Activated CD8-positive, alpha-beta memory T cell treated with anti-CD3 and anti-CD28 coated beads for 36 hours (primary cell): ENCODE measurements around the gene ADARB1. TPM values are rescaled to one million over a fixed set of nuclear protein-coding genes. Genes with fewer than 3 reads are reported as not detected.

Source experiments
- CTCF ChIA-PET: fragments of 350-600 bp; sonication (Branson Sonifier 250); formaldehyde crosslinking; loops from one replicate; lab custom pipeline; 2021; ENCODE audit warnings: antibody characterized with exemption; lab: Charles Lee
- POLR2A ChIA-PET: fragments of 350-600 bp; sonication (Branson Sonifier 250); formaldehyde crosslinking; loops from one replicate; lab custom pipeline; 2021; ENCODE audit warnings: antibody characterized with exemption; lab: Charles Lee
- total RNA-seq, 2 experiments: library from RNA; stranded (reverse); gene quantifications; one replicate each; pipeline ENCODE4 v1.2.3, GENCODE V29; 2021

The ADARB1 gene
- total RNA-seq, 2 experiments from 2014 or later = 34.9 to 35.4 TPM

DNA sequence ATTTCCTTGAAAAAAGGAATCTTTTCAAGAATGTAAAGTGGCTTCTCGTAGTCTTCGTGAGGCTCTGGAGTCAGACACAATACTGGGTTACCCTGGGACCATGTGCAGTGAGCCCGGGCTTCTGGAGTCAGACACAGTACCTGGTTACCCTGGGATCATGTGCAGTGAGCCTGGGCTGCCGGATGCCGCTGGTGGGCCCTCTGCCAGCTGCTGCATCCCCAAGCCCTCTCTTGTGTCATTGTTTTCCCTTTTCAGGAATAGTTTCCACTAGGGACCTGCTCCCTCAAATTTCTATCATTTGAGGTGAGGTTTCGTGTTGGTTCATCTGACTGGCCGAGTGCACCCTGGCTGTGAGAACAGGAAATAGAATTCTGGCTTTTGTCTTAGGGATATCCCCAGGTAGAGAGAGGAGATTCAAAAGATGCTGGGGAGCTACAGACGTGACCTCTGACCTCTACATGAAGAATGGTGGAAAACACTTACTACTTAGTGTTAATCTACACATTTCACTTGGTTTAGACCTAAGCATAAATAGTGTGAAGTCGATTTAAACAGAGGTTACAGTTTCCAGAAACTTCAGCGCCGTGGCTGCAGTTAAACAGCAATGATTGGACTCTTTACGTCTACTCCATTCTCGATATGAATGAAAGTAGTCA, 10.6 kb downstream of the ADARB1 start:
- CTCF ChIA-PET = no interaction called here
- POLR2A ChIA-PET = no interaction called here

DNA sequence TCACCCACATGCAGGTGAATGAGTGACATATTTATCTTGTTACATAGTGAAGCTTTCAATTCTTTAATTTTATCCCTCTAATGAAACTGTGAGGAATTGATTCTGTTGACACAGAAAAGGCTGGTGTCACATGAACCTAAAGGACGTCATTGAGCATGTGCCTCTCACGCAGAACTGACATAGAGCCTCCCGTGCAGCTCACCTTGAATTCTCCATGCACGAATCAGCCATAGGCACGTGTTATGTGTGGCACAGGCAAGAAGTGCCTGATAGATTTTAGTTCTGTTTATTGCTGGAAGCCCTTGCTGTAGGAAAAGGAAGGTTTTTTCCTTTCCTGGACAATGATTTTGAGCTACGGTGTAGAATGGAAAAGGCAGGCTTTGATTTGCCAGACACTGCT, 11.3 kb downstream of the ADARB1 start:
- CTCF ChIA-PET = interaction anchor here (0.8 to 2.1 kb wide), 4 partner anchors 15 to 136 kb away, joined by 3 to 8 read pairs (median 6); no protein-coding TSS in a partner anchor
- POLR2A ChIA-PET = no interaction called here

DNA sequence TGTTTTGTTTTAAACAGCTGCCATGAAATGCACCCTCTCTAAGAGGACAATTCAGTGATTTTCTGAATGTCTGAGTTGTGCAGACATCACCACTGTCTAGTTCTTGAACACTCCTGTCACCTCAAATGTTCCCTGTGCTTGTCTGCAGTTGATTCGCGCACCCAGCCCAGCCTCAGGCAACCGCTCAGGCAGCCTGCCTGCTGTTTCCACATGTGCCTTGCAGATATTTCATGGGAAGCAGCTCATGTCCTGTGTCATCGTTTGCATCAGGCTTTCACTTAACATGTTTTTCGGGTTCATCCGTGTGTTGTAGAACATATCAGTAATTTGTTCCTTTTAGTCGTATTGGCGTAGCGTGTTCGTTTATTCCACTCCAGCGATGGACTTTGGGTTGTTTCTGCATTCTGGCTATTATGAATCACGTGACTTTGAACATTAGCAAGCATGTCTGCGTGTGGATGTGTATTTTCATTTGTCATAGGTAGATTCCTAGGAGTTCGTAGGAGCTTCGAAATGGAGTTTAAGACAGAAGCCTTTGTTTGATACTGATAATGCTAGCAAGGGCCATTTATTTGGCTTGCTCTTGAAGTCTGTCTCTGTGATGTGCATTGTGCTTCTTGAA, 12.1 kb downstream of the ADARB1 start:
- ChIA-PET POLR2A (interaction anchor here (0.6 kb wide), 1 partner anchor 12 kb away, joined by 6 read pairs; the partner anchor contains the start of gene ADARB1), CTCF (interaction anchor here (0.8 to 2.1 kb wide), 4 partner anchors 15 to 136 kb away, joined by 3 to 8 read pairs (median 6); no protein-coding TSS in a partner anchor)

DNA sequence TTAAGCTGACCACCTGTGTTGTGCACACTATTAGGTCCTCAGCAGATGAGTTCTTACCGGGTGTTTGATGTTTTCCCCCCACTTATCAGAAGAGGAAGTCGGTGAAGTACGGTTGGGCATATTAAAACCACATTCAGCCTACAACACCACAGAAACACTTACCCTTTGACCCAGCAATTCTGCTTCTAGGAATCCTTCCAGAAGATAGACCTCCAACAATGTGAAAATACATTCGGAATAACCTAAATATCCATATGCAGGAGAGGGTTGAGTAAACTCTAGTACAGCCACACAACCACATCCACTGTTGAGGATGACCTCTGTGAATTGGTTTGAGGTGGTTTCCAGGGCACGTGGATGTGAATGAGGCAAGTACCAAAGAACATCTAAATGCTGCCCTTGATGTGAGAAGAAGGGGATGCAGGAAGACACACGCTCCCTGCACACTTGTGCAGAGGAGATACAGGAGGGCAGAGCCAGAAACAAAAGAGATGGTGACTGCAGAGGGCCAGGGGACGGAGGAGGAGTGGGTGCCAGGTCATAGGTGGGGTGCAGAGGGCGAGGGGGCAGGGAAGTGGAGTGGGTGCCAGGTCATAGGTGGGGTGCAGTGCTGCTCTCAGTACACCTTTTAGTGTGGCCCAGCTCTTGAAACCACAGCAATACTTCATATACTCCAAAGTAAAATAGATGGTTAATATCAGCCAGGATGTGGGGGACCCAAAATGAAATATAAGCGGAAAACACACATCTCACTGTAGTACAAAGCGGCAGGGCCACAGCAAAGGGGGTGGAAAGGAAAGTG, 12.8 kb downstream of the ADARB1 start:
- ChIA-PET CTCF (interaction anchor here (1.2 to 2.1 kb wide), 3 partner anchors 14 to 51 kb away, joined by 3 to 8 read pairs (median 8); no protein-coding TSS in a partner anchor), POLR2A (no interaction called here)

DNA sequence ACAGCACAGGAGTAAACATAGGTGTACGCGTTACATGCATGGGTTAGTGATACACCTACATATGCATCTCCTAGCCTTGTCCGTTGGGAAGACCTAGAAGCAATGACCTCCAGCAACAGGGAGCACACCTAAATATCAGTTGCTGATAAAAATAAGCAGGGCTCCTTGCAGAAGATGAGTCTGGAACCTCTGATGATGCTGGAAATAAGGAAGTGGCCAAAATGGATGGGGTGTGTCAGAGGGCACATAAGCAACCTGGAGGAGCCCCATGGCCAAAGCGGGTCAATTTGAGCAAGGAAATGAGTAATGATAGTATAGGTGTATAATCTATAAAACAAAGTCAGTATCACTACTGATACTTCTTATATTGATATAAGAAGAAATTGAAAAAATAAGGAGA, 13.7 kb downstream of the ADARB1 start:
- ChIA-PET CTCF (no interaction called here), POLR2A (no interaction called here)

DNA sequence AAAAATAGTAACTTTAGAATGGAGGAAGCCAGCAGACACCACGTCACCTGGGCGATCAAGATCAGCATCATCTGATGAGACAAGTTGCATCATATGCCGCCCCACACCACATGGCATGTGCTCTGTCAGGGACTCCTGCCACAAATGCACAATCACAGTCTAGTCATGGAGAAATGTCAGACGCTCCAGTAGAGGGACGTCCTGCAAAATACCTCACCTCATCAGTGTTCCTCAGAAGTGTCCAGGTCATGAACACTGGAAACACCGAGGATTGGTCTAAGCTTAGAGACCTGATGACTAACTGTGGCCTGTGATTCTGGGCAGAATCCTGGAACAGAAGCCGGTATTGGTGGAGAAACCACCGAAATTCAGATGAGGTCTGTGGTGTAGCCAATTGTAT, 14.3 kb downstream of the ADARB1 start:
- CTCF ChIA-PET = interaction anchor here (1.2 kb wide), 1 partner anchor 50 kb away, joined by 4 read pairs; no protein-coding TSS in a partner anchor
- POLR2A ChIA-PET = no interaction called here

DNA sequence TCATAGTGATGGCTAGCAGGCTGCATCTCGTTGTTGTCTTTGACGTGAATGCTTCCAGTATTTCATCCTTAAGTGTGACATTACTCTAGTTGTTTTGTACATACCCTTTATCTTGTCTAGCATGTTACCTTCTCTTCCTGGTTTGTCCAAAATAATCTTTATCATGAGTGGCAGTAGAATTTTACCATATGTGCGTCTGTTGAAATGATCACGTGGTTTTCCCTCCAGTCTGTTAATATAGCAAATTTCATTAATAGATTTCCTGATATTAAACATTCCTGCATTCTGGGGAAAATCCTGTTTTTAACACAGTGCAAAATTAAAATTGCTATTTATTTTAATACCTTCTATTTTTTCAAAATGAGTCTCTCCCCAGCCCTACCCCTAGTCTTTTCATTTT, 15.6 kb downstream of the ADARB1 start:
- ChIA-PET CTCF (no interaction called here), POLR2A (no interaction called here)

DNA sequence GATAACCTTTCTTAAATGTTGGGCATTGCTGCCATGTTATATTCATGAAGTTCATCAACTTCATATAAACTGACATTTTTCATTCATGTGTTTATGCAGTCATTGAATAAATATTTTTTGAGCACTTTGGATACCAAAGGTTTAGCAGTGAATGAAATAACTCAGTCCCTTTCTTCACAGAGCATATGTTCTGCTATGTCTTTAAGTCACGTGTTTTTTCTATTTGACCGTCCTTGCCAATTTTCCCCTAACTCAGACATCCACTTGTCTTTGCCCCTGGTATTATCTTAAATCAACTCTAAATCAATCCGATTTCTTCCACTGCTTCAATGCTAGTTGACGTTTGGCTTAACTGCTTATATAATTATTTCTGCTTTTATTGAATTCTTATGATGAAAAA, 16.6 kb downstream of the ADARB1 start:
- ChIA-PET CTCF (interaction anchor here (1.0 kb wide), 1 partner anchor 14 kb away, joined by 4 read pairs; no protein-coding TSS in a partner anchor), POLR2A (interaction anchor here (1.4 kb wide), 1 partner anchor 11 kb away, joined by 3 read pairs; no protein-coding TSS in a partner anchor)

DNA sequence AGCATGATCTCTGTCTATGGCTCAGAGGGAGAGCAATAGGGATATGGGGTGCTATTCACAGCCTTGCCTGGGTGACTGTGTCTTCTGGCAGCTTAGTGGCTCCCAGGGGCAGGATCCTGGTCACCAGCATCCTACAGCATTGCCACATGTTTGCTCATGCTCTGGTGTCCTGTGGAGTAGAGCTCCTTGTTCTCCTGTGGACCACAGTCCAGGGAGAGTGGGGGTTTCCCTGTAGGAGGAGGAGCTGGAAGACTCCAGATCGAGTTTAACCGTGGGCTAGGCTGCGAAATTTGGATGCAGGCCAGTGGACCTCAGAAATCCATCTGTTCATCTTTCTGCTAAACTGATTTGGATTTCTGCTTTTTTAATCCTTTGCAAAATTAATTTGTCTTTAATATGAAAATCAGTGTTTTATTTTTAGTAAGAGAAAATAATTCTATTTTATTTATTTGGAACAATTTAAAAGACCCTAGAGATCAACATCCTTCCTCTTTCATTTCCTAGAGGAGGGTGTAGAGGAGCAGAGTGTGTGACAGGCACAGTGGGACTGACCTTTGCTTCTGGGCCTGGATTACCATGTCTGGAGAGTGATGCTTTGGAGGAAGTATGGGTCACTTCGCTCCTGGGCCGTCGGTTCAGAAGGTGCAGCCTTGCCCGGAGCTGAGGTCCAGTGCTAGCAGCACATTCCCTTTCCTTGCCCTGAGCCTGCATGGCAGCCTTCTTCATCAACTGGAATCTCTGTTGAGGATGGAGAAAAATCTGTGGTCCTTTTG, 17.4 kb downstream of the ADARB1 start:
- ChIA-PET CTCF (interaction anchor here (1.0 kb wide), 1 partner anchor 14 kb away, joined by 4 read pairs; no protein-coding TSS in a partner anchor), POLR2A (interaction anchor here (1.4 kb wide), 1 partner anchor 12 kb away, joined by 3 read pairs; no protein-coding TSS in a partner anchor)

DNA sequence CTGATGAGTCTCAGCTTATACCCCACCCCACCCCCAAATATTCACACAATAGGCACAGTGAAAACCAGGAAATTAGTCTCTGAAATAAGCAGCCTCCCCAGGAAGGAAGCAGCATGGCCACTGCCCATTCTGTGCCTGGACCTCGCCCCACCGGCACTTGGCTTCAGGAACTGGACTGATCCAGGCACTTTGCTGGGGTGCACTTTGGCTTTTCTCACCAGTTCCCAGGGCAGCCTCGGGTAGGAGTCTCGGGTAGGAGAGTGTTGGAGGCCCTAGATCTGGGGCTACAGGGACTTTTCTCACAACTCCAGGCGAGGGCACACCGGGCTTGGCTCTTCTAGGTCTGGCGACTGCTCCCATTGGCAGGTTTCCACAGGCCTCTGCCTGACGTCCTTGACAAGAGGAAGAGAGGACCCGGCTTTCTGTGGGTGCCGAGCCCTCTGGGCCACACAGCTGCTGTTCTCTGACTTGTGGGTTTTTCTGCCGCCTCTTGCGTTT, 18.7 kb downstream of the ADARB1 start:
- CTCF ChIA-PET = no interaction called here
- POLR2A ChIA-PET = no interaction called here

DNA sequence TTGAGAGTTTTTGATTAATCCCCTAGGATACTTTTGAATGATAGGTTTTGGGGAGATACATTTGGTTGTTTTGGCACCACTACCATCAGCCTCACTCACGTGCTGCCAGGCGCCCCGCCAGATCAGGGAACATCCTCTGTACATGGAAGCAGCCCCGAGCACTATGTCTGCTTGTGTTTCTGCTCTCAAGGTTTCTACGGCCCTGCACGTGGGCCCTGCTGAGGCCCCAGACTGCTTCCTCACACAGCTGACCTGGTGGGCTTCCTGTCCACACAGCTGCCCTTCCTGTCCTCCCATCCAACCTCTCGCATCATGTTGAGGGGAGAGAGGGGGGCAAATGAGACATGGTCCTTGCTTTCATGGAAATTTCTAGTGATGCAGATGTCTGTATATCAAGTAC, 20.0 kb downstream of the ADARB1 start:
- POLR2A ChIA-PET = no interaction called here
- CTCF ChIA-PET = interaction anchor here (1.2 kb wide), 1 partner anchor 34 kb away, joined by 3 read pairs; no protein-coding TSS in a partner anchor

DNA sequence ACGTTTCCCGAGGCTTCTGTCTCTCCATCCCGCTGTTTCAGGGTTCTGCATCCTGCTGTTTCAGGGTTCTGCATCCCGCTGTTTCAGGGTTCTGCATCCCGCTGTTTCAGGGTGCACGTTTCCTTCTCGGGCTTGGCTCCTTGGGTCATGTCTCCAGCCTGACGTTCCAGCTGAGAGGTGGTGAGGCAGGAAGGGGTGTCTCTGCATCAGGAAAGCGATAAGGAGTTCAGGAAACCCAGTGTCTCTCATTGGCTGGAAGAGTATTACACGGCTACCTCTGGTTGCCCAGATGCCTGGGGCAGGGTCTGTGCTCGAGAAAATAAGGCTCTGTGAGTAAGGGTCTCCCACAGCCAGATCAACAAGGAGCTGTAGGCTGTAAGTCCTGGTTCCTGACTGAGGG, 21.1 kb downstream of the ADARB1 start:
- CTCF ChIA-PET = interaction anchor here (1.2 kb wide), 1 partner anchor 33 kb away, joined by 3 read pairs; no protein-coding TSS in a partner anchor
- POLR2A ChIA-PET = no interaction called here

DNA sequence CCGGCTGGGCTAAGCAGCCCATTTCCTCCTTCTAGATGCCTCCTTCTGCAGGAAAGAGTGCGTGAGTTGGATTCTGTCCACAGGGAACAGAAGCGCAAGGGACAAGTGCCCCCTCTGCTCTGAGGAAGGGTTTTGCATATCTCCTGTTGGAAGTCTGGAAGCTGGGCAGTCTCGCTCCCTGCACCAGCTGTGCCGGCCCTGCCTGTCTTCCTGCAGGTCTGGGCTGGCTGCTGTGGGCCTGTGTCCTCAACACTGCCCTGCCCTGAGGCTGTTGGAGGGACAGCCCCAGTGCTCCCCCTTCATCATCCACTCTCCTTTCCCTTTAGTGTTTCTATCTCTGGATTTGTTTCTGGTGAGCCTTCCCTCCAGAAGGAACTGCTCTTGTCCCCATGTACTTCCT, 21.8 kb downstream of the ADARB1 start:
- ChIA-PET CTCF (no interaction called here), POLR2A (no interaction called here)

DNA sequence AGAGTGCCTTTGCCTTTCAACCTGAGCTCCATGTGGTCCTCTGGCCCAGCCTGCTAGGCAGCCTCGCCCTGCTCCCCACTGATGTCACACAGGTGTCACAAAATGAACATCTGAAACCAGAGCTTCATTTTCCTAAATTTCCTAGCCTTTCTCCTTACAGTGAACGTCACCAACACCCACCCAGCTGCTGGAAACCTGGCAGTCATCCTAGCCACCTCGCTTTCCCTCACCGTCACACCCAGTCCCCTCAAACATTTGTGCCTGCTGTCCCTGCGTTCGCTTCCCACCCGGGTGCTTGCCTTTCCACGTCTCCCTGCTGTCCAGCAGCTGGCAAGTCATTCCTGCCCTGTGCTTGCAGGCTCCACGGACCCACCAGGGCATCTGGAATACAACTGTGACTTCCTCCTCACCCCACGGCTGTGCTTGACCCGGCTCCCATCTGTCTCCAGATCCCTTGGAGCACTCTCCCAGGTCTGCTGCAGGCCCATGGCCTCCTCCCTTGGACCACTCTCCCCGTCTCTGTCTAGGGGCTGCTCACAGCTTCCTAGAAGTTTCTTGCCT, 23.5 kb downstream of the ADARB1 start:
- POLR2A ChIA-PET = no interaction called here
- CTCF ChIA-PET = interaction anchor here (1.6 kb wide), 1 partner anchor 31 kb away, joined by 9 read pairs; no protein-coding TSS in a partner anchor

DNA sequence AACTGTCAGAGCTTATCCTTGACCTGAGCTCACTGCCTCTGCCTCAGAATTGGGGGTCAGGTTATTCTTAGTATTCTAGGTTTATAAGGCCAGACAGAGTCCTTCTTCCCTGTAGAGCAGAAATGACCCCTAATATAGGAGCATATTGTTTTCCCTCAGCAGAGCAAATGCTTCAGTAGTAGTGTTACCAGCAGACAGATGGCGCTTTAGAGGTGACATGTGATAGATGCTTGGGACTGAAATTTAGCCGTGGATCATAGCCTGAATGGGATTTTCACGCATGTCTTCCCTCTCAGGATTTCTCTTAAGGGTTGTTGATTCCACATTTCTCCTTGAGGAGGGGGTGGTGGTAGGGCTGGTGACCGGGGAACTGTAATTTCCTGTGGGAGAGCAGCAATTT, 24.5 kb downstream of the ADARB1 start:
- POLR2A ChIA-PET = no interaction called here
- CTCF ChIA-PET = interaction anchor here (0.9 to 1.6 kb wide), 3 partner anchors 9 to 30 kb away, joined by 3 to 9 read pairs (median 3); no protein-coding TSS in a partner anchor

DNA sequence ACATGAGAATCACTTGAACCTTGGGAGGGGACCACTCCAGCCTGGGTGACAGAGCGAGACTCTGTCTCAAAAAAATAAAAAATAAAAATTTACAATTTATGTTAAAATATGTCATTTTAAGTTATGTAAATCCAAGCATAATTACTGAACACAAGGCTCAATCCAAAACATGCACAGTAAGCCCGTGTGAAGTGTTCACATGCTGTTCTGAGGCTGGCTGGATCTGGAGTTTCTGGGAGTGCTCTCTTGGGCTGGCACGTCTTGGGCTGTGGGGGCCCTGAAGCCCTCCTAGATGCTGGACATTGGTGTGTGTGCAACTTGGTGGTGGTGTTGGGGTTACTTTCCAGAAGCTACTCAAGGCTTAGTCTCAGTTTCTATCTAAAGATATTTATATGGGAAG, 25.2 kb downstream of the ADARB1 start:
- ChIA-PET CTCF (interaction anchor here (0.9 to 1.3 kb wide), 2 partner anchors 8 to 21 kb away, joined by 3 read pairs; no protein-coding TSS in a partner anchor), POLR2A (no interaction called here)

DNA sequence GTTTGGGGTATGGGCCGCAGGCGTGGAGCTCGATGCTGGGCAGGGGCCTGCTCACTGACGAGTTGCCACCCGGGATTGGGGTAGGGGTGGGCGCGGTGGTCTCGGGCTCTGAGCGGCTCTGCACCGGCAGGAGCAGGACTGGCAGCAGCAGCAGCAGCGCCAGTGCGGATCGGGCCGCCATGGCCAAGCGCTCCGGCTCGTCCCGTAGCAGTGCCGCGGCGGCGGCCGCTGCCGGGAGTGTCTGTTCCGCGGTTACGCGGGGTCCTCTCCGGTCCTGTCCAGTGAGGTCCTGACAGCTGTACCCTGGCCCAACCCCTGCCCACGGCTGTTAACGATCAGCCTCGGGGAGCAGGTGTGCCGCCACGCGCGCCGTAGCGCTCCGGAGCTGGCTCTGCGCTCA, 26.5 kb downstream of the ADARB1 start:
- POLR2A ChIA-PET = no interaction called here
- CTCF ChIA-PET = interaction anchor here (1.0 kb wide), 1 partner anchor 15 kb away, joined by 3 read pairs; no protein-coding TSS in a partner anchor

DNA sequence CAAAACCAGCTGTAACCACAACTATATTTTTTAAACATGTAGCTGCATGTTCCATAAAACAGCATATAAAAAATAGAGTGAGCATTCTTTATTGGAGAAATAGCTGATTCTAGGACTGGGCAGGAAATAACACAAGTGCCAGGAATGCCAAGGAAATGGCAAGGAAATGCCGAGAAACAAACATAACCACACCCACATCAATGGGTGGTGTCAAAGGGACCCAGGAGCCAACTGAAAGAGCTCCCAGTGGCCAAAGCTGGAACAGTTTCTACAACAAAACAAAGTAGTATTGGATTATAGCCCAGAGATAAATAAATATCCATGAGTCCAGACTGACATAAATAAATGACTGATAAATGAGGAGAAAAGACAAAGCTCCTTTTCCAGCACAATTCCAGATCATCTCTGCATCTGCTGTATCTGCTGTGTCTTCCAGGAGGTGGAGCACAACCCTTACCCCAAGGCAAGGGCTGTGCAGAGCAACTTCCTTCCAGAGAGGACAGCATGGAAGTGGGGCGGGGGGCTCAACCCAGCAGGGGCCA, 28.1 kb downstream of the ADARB1 start:
- CTCF ChIA-PET = interaction anchor here (0.9 to 1.0 kb wide), 2 partner anchors 26 to 35 kb away, joined by 3 to 4 read pairs; no protein-coding TSS in a partner anchor
- POLR2A ChIA-PET = no interaction called here
